Neural cell (in vitro differentiated cells): Measurements from ENCODE around the gene PRKCZ. TPM values are rescaled to one million over a fixed set of nuclear protein-coding genes. Genes with fewer than 3 reads are reported as not detected.

Experiments used
- H2AFZ ChIP-seq: fragments of 200-600, 300-800 bp; sonication (generic), shearing (Covaris generic); 2 replicates; pipeline ENCODE4 v1.6.0; 2014; ENCODE audit warnings: low read depth, mild to moderate bottlenecking, antibody characterized with exemption, low read length, moderate library complexity
- H3F3A ChIP-seq: fragments of 200-600 bp; shearing (Covaris generic); 2 replicates; pipeline ENCODE4 v1.6.1; 2016; ENCODE audit warnings: mild to moderate bottlenecking, moderate library complexity, mixed read lengths, antibody characterized with exemption, low read length; ENCODE audit not compliant: insufficient read depth, poor library complexity, severe bottlenecking
- H3K27ac ChIP-seq: fragments of 200-600, 300-800 bp; sonication (generic), shearing (Covaris generic); 2 replicates; pipeline ENCODE4 v1.5.1; 2014; ENCODE audit warnings: mild to moderate bottlenecking, low read length, moderate library complexity
- H3K27me3 ChIP-seq: fragments of 300-800, 200-600 bp; sonication (generic), shearing (Covaris generic); 2 replicates; pipeline ENCODE4 v1.6.0; 2014; ENCODE audit warnings: mild to moderate bottlenecking, low read depth, low read length, moderate library complexity; ENCODE audit not compliant: insufficient read depth
- H3K36me3 ChIP-seq: fragments of 300-800, 200-600 bp; sonication (generic), shearing (Covaris generic); 2 replicates; pipeline ENCODE4 v1.5.1; 2014; ENCODE audit warnings: mild to moderate bottlenecking, antibody characterized with exemption, low read length, moderate library complexity; ENCODE audit not compliant: insufficient read depth
- H3K4me2 ChIP-seq: fragments of 300-800, 200-600 bp; sonication (generic), shearing (Covaris generic); 2 replicates; pipeline ENCODE4 v1.6.0; 2014; ENCODE audit warnings: mild to moderate bottlenecking, low read length
- H3K4me3 ChIP-seq: fragments of 300-800, 200-600 bp; sonication (generic), shearing (Covaris generic); 2 replicates; pipeline ENCODE4 v1.5.1; 2014; ENCODE audit warnings: mild to moderate bottlenecking, low read length, moderate library complexity
- H3K79me2 ChIP-seq: fragments of 200-600 bp; shearing (Covaris generic); replicated peaks from 2 replicates; pipeline ENCODE4 v1.6.0; 2014; ENCODE audit warnings: mild to moderate bottlenecking, low read length, moderate library complexity; ENCODE audit not compliant: insufficient read depth
- H3K9ac ChIP-seq: fragments of 300-800, 200-600 bp; sonication (generic), shearing (Covaris generic); 2 replicates; pipeline ENCODE4 v1.6.1; 2016; ENCODE audit warnings: mild to moderate bottlenecking, low read length, mixed read lengths
- H3K9me2 ChIP-seq: fragments of 200-600 bp; shearing (Covaris generic); 2 replicates; pipeline ENCODE4 v1.6.1; 2016; ENCODE audit warnings: mild to moderate bottlenecking, low read length, mixed read lengths; ENCODE audit not compliant: insufficient read depth
- H3K9me3 ChIP-seq: fragments of 200-600, 300-800 bp; sonication (generic), shearing (Covaris generic); 2 replicates; pipeline ENCODE4 v1.6.1; 2016; ENCODE audit warnings: mild to moderate bottlenecking, mixed run types, low read length, moderate library complexity, mixed read lengths
- H4K20me1 ChIP-seq: fragments of 200-600 bp; shearing (Covaris generic); 2 replicates; pipeline ENCODE4 v1.6.1; 2016; ENCODE audit warnings: mild to moderate bottlenecking, mixed run types; ENCODE audit not compliant: insufficient read depth
- CTCF ChIP-seq: fragments of 450-650 bp; IDR thresholded peaks from 2 replicates; pipeline ENCODE4 v1.5.1; 2014; ENCODE audit warnings: antibody characterized with exemption, mild to moderate bottlenecking, moderate library complexity; ENCODE audit not compliant: poor library complexity, severe bottlenecking
- EP300 ChIP-seq: fragments of 450-650 bp; conservative IDR thresholded peaks from 2 replicates; pipeline ENCODE4 v1.6.1; 2014; ENCODE audit warnings: antibody characterized with exemption, mild to moderate bottlenecking, moderate library complexity; ENCODE audit not compliant: poor library complexity, severe bottlenecking
- EZH2 ChIP-seq: fragments of 200-600, 300-800 bp; shearing (Covaris generic), sonication (generic); IDR thresholded peaks from 2 replicates; pipeline ENCODE4 v1.6.1; 2014; ENCODE audit warnings: antibody characterized with exemption, low read length, borderline replicate concordance, mild to moderate bottlenecking; ENCODE audit not compliant: insufficient read depth, poor library complexity, severe bottlenecking
- MXI1 ChIP-seq: fragments of 450-650 bp; conservative IDR thresholded peaks from 2 replicates; pipeline ENCODE4 v1.6.1; 2014; ENCODE audit warnings: antibody characterized with exemption, mild to moderate bottlenecking; ENCODE audit not compliant: poor library complexity, severe bottlenecking
- POLR2AphosphoS5 ChIP-seq: IDR thresholded peaks from 2 replicates; pipeline ENCODE4 v1.6.1; 2012
- RAD21 ChIP-seq: fragments of 450-650 bp; conservative IDR thresholded peaks from 2 replicates; pipeline ENCODE4 v1.6.1; 2014; ENCODE audit warnings: antibody characterized with exemption, mild to moderate bottlenecking, moderate library complexity
- SMC3 ChIP-seq: fragments of 450-650 bp; conservative IDR thresholded peaks from 2 replicates; pipeline ENCODE4 v1.6.1; 2014; ENCODE audit warnings: antibody characterized with exemption, mild to moderate bottlenecking, moderate library complexity; ENCODE audit not compliant: poor library complexity
- TAF1 ChIP-seq: IDR thresholded peaks from 2 replicates; pipeline ENCODE4 v1.6.1; 2012; ENCODE audit warnings: low read depth
- polyA plus RNA-seq: library from polyadenylated mRNA; depleted of rRNA; stranded (reverse); fragments of >200 nt; gene quantifications from 2 replicates; pipeline ENCODE4 v1.2.3, GENCODE V29; 2014
- TF ChIP-seq, protein P1 (sequence below): IDR thresholded peaks from 2 replicates; pipeline ENCODE4 v1.6.1; 2012; ENCODE audit warnings: borderline replicate concordance

Gene PRKCZ
- polyA plus RNA-seq, 1 donor from 2014 or later: 54.9 TPM

- no peaks in the 10 kb centered on the region for H3F3A ChIP-seq
- H3K4me3 ChIP-seq: peak overlapping the region; percentile 59
- no peaks in the 10 kb centered on the region for H3K9me3 ChIP-seq
- no peak overlapping the region for H3K4me2 ChIP-seq
- H3K9me2 ChIP-seq: no peaks in the 10 kb centered on the region
- no peak overlapping the region for H2AFZ ChIP-seq
- no peaks in the 10 kb centered on the region for H3K36me3 ChIP-seq
- no peaks in the 10 kb centered on the region for H4K20me1 ChIP-seq
- no peaks in the 10 kb centered on the region for H3K27me3 ChIP-seq
- no peaks in the 10 kb centered on the region for H3K79me2 ChIP-seq
- no peak overlapping the region for H3K27ac ChIP-seq
- peak overlapping the region; percentile 47 for H3K9ac ChIP-seq
- TF ChIP-seq TAF1: no peak
- TF ChIP-seq EZH2: no peak
- TF ChIP-seq MXI1: no peak
- TF ChIP-seq POLR2AphosphoS5: no peak
- no peak for TF ChIP-seq RAD21
- no peak for TF ChIP-seq CTCF
- no peak for TF ChIP-seq EP300
- TF ChIP-seq SMC3: no peak
- TF ChIP-seq, protein P1, sequence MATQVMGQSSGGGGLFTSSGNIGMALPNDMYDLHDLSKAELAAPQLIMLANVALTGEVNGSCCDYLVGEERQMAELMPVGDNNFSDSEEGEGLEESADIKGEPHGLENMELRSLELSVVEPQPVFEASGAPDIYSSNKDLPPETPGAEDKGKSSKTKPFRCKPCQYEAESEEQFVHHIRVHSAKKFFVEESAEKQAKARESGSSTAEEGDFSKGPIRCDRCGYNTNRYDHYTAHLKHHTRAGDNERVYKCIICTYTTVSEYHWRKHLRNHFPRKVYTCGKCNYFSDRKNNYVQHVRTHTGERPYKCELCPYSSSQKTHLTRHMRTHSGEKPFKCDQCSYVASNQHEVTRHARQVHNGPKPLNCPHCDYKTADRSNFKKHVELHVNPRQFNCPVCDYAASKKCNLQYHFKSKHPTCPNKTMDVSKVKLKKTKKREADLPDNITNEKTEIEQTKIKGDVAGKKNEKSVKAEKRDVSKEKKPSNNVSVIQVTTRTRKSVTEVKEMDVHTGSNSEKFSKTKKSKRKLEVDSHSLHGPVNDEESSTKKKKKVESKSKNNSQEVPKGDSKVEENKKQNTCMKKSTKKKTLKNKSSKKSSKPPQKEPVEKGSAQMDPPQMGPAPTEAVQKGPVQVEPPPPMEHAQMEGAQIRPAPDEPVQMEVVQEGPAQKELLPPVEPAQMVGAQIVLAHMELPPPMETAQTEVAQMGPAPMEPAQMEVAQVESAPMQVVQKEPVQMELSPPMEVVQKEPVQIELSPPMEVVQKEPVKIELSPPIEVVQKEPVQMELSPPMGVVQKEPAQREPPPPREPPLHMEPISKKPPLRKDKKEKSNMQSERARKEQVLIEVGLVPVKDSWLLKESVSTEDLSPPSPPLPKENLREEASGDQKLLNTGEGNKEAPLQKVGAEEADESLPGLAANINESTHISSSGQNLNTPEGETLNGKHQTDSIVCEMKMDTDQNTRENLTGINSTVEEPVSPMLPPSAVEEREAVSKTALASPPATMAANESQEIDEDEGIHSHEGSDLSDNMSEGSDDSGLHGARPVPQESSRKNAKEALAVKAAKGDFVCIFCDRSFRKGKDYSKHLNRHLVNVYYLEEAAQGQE: no peak
These were observed 153.6 kb downstream of the PRKCZ start for GRCh38 chr1:2203671-2204414.

DNA sequence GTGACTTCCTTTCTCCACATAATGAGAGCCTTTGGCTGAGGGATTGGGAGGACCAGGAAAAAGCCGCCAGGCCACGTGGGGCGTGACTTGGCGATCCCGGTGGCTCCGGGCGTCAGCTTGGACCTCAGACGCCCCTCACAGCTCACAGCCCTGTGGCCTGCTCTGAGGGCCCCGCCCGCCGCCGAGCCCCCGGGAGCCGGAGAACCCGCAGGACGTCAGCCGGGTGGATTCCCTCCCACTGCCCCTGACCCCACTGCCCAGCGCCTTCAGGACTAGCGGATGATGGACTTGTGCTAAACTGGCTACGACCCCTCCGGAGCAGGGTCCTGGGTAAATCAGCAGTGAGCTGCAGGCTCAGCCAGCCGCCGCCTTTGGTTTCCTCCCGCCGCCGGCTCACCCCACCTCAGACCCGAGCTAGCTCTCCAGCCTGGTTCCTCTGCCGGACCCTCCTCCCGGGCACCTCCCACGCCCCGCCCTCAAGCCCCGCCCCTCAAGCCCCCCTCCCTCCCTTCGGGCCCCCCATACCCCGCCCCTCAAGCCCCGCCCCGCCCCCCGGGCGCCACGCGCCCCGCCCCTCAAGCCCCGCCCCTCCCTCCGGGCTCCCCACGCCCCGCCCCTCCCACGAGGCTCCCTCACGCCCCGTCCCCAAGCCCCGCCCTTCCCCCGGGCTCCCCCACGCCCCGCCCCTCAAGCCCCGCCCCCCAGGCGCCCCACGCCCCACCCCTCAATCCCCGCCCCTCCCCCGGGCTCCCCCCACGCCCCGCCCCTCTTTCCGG, 154.4 kb downstream of the PRKCZ start:
- H3K27ac ChIP-seq: no peak overlapping the region
- TF ChIP-seq POLR2AphosphoS5: no peak

More for the DNA sequence above, 154.4 kb downstream of the PRKCZ start:
- no peaks in the 10 kb centered on the region for H4K20me1 ChIP-seq
- H3K79me2 ChIP-seq: no peaks in the 10 kb centered on the region
- no peaks in the 10 kb centered on the region for H3K9me3 ChIP-seq
- no peaks in the 10 kb centered on the region for H3K9me2 ChIP-seq
- H2AFZ ChIP-seq: peak overlapping the region; percentile 8
- H3K4me3 ChIP-seq: peak overlapping the region; percentile 59
- no peaks in the 10 kb centered on the region for H3K27me3 ChIP-seq
- H3K36me3 ChIP-seq: no peaks in the 10 kb centered on the region
- H3F3A ChIP-seq: no peaks in the 10 kb centered on the region
- peak overlapping the region; percentile 47 for H3K9ac ChIP-seq
- H3K4me2 ChIP-seq: no peak overlapping the region
